22Rv1 (cell line): Measurements from ENCODE around the gene SMC2.

Source experiments
- CTCF ChIP-seq: fragments of 450-650 bp; IDR thresholded peaks from 2 replicates; pipeline ENCODE4 v1.5.1; 2017; ENCODE audit warnings: mild to moderate bottlenecking
- ZFX ChIP-seq: fragments of 450-650 bp; IDR thresholded peaks from 2 replicates; pipeline ENCODE4 v1.6.1; 2017; ENCODE audit warnings: antibody characterized with exemption, borderline replicate concordance

GRCh38 chr9:104177003-104177611 is 83.0 kb downstream of the SMC2 start:
- TF ChIP-seq CTCF (peak; percentile 80), ZFX (no peak)
